DND-41 (cell line): ENCODE data around the gene SLC26A11.

ENCODE experiments used
- ATAC-seq: fragments of 200-7000 bp; cut with Tn5 transposase; 3 replicates; pipeline ENCODE4 v1.9.1; 2021; ENCODE audit warnings: low read depth; ENCODE audit not compliant: insufficient read depth
- DNase-seq: peaks from one replicate; pipeline ENCODE4 v3.0.0-alpha.2; 2020
- H2AFZ ChIP-seq: 2 replicates; pipeline ENCODE4 v1.6.0; 2012; ENCODE audit warnings: low read depth, low read length
- H3K27ac ChIP-seq: 2 replicates; pipeline ENCODE4 v1.5.1; 2012; ENCODE audit warnings: low read length, inconsistent platforms
- H3K27me3 ChIP-seq: fragments of 200-600 bp; sonication (generic); 2 replicates; pipeline ENCODE4 v1.6.0; 2012; ENCODE audit warnings: low read length, mild to moderate bottlenecking, inconsistent platforms; ENCODE audit not compliant: insufficient read depth, poor library complexity
- H3K36me3 ChIP-seq: 2 replicates; pipeline ENCODE4 v1.5.1; 2012; ENCODE audit warnings: low read length, inconsistent platforms; ENCODE audit not compliant: insufficient read depth
- H3K4me1 ChIP-seq: 2 replicates; pipeline ENCODE4 v1.5.1; 2012; ENCODE audit warnings: mild to moderate bottlenecking, low read length; ENCODE audit not compliant: insufficient read depth
- H3K4me2 ChIP-seq: 2 replicates; pipeline ENCODE4 v1.6.0; 2012; ENCODE audit warnings: mild to moderate bottlenecking, moderate library complexity, low read length, inconsistent platforms; ENCODE audit not compliant: insufficient read depth
- H3K4me3 ChIP-seq, 2 experiments: fragments of 200-600 bp in 1 of 2; shearing (Covaris generic) in 1 of 2; 2 replicates each; pipeline ENCODE4 v1.5.1; 2012 to 2016; ENCODE audit warnings: inconsistent platforms in 2 of 2, low read length in 2 of 2, mild to moderate bottlenecking in 2 of 2, low read depth in 1 of 2, moderate library complexity in 1 of 2
- H3K79me2 ChIP-seq: 2 replicates; pipeline ENCODE4 v1.6.0; 2012; ENCODE audit warnings: low read length, inconsistent platforms; ENCODE audit not compliant: insufficient read depth
- H3K9ac ChIP-seq: 2 replicates; pipeline ENCODE4 v1.6.0; 2012; ENCODE audit warnings: low read depth, mild to moderate bottlenecking, inconsistent platforms, low read length, moderate library complexity
- H3K9me3 ChIP-seq: 2 replicates; pipeline ENCODE4 v1.5.1; 2012; ENCODE audit warnings: low read length, moderate library complexity, mild to moderate bottlenecking, inconsistent platforms; ENCODE audit not compliant: insufficient read depth, severe bottlenecking
- H4K20me1 ChIP-seq: 2 replicates; pipeline ENCODE4 v1.6.0; 2012; ENCODE audit warnings: low read length; ENCODE audit not compliant: insufficient read depth
- CTCF ChIP-seq: IDR thresholded peaks from 2 replicates; pipeline ENCODE4 v1.5.1; 2012; ENCODE audit warnings: borderline replicate concordance, low read length, moderate library complexity, mild to moderate bottlenecking; ENCODE audit not compliant: poor library complexity, severe bottlenecking; ENCODE audit errors: extremely low read depth
- EZH2 ChIP-seq: IDR thresholded peaks from 3 replicates; pipeline ENCODE4 v1.6.1; 2012; ENCODE audit warnings: borderline replicate concordance, low read depth, mild to moderate bottlenecking, moderate library complexity, low read length, inconsistent platforms; ENCODE audit not compliant: severe bottlenecking

Gene SLC26A11

GRCh38 chr17:80212962-80213642 lies 7.1 kb upstream of the SLC26A11 start:
- H4K20me1 ChIP-seq: peaks cover 19% of the 10 kb centered on the region
- TF ChIP-seq EZH2: no peak
- TF ChIP-seq CTCF: no peak
- no peak overlapping the region for H3K4me2 ChIP-seq
- no peak overlapping the region for H3K4me3 ChIP-seq
- no peaks in the 10 kb centered on the region for H3K9me3 ChIP-seq
- H2AFZ ChIP-seq: no peak overlapping the region
- no peaks in the 10 kb centered on the region for H3K27me3 ChIP-seq
- no peak overlapping the region for H3K9ac ChIP-seq
- no peak for ATAC-seq
- no peak for DNase-seq
- no peaks in the 10 kb centered on the region for H3K79me2 ChIP-seq
- H3K27ac ChIP-seq: no peak overlapping the region
- no peaks in the 10 kb centered on the region for H3K36me3 ChIP-seq
- 0 out of 2 replicates have a peak, but pooled peaks cover under 1% of the 10 kb centered on the region for H3K4me1 ChIP-seq

- Histone ChIP-seq H2AFZ (no peak overlapping the region), H3K79me2 (no peaks in the 10 kb centered on the region), H3K9ac (no peak overlapping the region), H4K20me1 (peaks cover 22% of the 10 kb centered on the region), H3K36me3 (no peaks in the 10 kb centered on the region), H3K4me2 (no peak overlapping the region), H3K27me3 (no peaks in the 10 kb centered on the region), H3K4me3 (no peak overlapping the region), H3K9me3 (no peaks in the 10 kb centered on the region), H3K27ac (no peak overlapping the region), H3K4me1 (peaks cover 5% of the 10 kb centered on the region)
- ATAC-seq: no peak
- DNase-seq: no peak
- TF ChIP-seq EZH2: no peak
- TF ChIP-seq CTCF: no peak
Observed at GRCh38 chr17:80213643-80213975, 6.6 kb upstream of the SLC26A11 start.

- Histone ChIP-seq H3K4me1 (peaks cover 11% of the 10 kb centered on the region), H3K4me3 (no peak overlapping the region)
Observed at GRCh38 chr17:80214012-80214877, 6.0 kb upstream of the SLC26A11 start.

More at GRCh38 chr17:80214012-80214877, 6.0 kb upstream of the SLC26A11 start:
- no peaks in the 10 kb centered on the region for H3K36me3 ChIP-seq
- ATAC-seq: no peak
- H4K20me1 ChIP-seq: peaks cover 24% of the 10 kb centered on the region
- H3K9me3 ChIP-seq: no peaks in the 10 kb centered on the region
- no peak overlapping the region for H3K27ac ChIP-seq
- no peak overlapping the region for H3K9ac ChIP-seq
- no peaks in the 10 kb centered on the region for H3K79me2 ChIP-seq
- DNase-seq: no peak
- H3K4me2 ChIP-seq: no peak overlapping the region
- no peak for TF ChIP-seq EZH2
- no peak for TF ChIP-seq CTCF
- H2AFZ ChIP-seq: no peak overlapping the region
- no peaks in the 10 kb centered on the region for H3K27me3 ChIP-seq
